IMR-90 (cell line): ENCODE measurements around the gene TRPC1. TPM values are rescaled to one million over a fixed set of nuclear protein-coding genes. Genes with fewer than 3 reads are reported as not detected.

Experiments used
- ATAC-seq: fragments of 200-7000 bp; cut with Tn5 transposase; 2 replicates; pipeline ENCODE4 v1.9.1; 2020; ENCODE audit warnings: low read depth, mild to moderate bottlenecking, moderate library complexity
- BruUV-seq: library from RNA; stranded (reverse); fragments of 400-500 nt; replicated peaks from 2 replicates; lab custom pipeline; 2021; lab: Mats Ljungman, UMichigan
- CTCF ChIA-PET: fragments of 300-600 bp; formaldehyde crosslinking; extraction: SDS; loops from one replicate; lab custom pipeline; 2021; ENCODE audit warnings: antibody characterized with exemption; lab: Yijun Ruan, JAX
- POLR2A ChIA-PET: fragments of 300-600 bp; sonication (Branson Sonifier 250); formaldehyde crosslinking; loops from one replicate; lab custom pipeline; 2022; ENCODE audit warnings: antibody characterized with exemption; ENCODE audit not compliant: unreplicated experiment; lab: Charles Lee
- DNase-seq: peaks from one replicate; pipeline ENCODE4 v3.0.0; 2013
- H2AFZ ChIP-seq: replicated peaks from 2 replicates; pipeline ENCODE3; 2013; ENCODE audit warnings: low read length, mild to moderate bottlenecking; ENCODE audit not compliant: poor library complexity
- H2AK5ac ChIP-seq: 2 replicates; pipeline ENCODE4 v1.6.1; 2013; ENCODE audit warnings: low read depth, low read length, inconsistent platforms
- H2AK9ac ChIP-seq: replicated peaks from 2 replicates; pipeline ENCODE3; 2013; ENCODE audit warnings: mild to moderate bottlenecking, low read depth, low read length, moderate library complexity; ENCODE audit not compliant: poor library complexity
- H2BK120ac ChIP-seq: 2 replicates; pipeline ENCODE4 v1.6.1; 2013; ENCODE audit warnings: low read depth, low read length, inconsistent platforms
- H2BK15ac ChIP-seq: 3 replicates; pipeline ENCODE4 v1.6.1; 2013; ENCODE audit warnings: low read depth, low read length, inconsistent platforms
- H2BK20ac ChIP-seq: 2 replicates; pipeline ENCODE4 v1.6.1; 2013; ENCODE audit warnings: low read depth, mild to moderate bottlenecking, inconsistent platforms, low read length, moderate library complexity
- H2BK5ac ChIP-seq: 2 replicates; pipeline ENCODE4 v1.6.1; 2013; ENCODE audit warnings: mild to moderate bottlenecking, low read depth, low read length, inconsistent platforms; ENCODE audit not compliant: poor library complexity, severe bottlenecking
- H3K14ac ChIP-seq: replicated peaks from 2 replicates; pipeline ENCODE4 v1.6.1; 2013; ENCODE audit warnings: low read depth, low read length, inconsistent platforms
- H3K18ac ChIP-seq: 2 replicates; pipeline ENCODE4 v1.6.1; 2013; ENCODE audit warnings: low read depth, low read length, control low read depth
- H3K23ac ChIP-seq: 2 replicates; pipeline ENCODE4 v1.6.1; 2013; ENCODE audit warnings: low read depth, low read length, inconsistent platforms
- H3K27ac ChIP-seq: 2 replicates; pipeline ENCODE4 v1.5.1; 2013; ENCODE audit warnings: mild to moderate bottlenecking, control low read depth, low read length; ENCODE audit not compliant: insufficient read depth
- H3K27me3 ChIP-seq: 2 replicates; pipeline ENCODE4 v1.6.1; 2013; ENCODE audit warnings: low read length; ENCODE audit not compliant: control insufficient read depth, insufficient read depth
- H3K36me3 ChIP-seq: 2 replicates; pipeline ENCODE4 v1.6.1; 2013; ENCODE audit warnings: low read length, mixed read lengths; ENCODE audit not compliant: control insufficient read depth, insufficient read depth
- H3K4ac ChIP-seq: 2 replicates; pipeline ENCODE4 v1.6.1; 2013; ENCODE audit warnings: low read depth, low read length, inconsistent platforms
- H3K4me1 ChIP-seq: 2 replicates; pipeline ENCODE4 v1.6.1; 2013; ENCODE audit warnings: low read length, mixed read lengths; ENCODE audit not compliant: control insufficient read depth, insufficient read depth
- H3K4me2 ChIP-seq: 2 replicates; pipeline ENCODE4 v1.6.1; 2013; ENCODE audit warnings: low read depth, mild to moderate bottlenecking, control low read depth, low read length, moderate library complexity
- H3K4me3 ChIP-seq: 2 replicates; pipeline ENCODE4 v1.5.1; 2013; ENCODE audit warnings: low read depth, mild to moderate bottlenecking, control low read depth, low read length, moderate library complexity; ENCODE audit not compliant: insufficient read depth
- H3K56ac ChIP-seq: 2 replicates; pipeline ENCODE4 v1.6.1; 2013; ENCODE audit warnings: low read length, inconsistent platforms; ENCODE audit not compliant: insufficient read depth; ENCODE audit errors: extremely low read depth
- H3K79me1 ChIP-seq, 2 experiments: 2 replicates each; pipeline ENCODE4 v1.6.1; 2013; ENCODE audit warnings: low read length in 2 of 2, inconsistent platforms in 1 of 2, low read depth in 1 of 2
- H3K9ac ChIP-seq: 2 replicates; pipeline ENCODE4 v1.6.1; 2013; ENCODE audit warnings: low read depth, low read length, control low read depth
- H3K9me1 ChIP-seq: 2 replicates; pipeline ENCODE4 v1.6.1; 2013; ENCODE audit warnings: low read length, inconsistent platforms; ENCODE audit not compliant: insufficient read depth
- H3K9me3 ChIP-seq: 2 replicates; pipeline ENCODE4 v1.6.1; 2013; ENCODE audit warnings: low read length; ENCODE audit not compliant: control insufficient read depth, insufficient read depth
- H4K20me1 ChIP-seq: 2 replicates; pipeline ENCODE4 v1.6.1; 2013; ENCODE audit warnings: low read length, inconsistent platforms; ENCODE audit not compliant: insufficient read depth
- H4K5ac ChIP-seq: 2 replicates; pipeline ENCODE4 v1.6.1; 2013; ENCODE audit warnings: mild to moderate bottlenecking, low read depth, low read length, control low read depth
- H4K8ac ChIP-seq, 2 experiments: 2 replicates each; pipeline ENCODE4 v1.6.1; 2013; ENCODE audit warnings: low read depth in 2 of 2, low read length in 2 of 2, control low read depth in 1 of 2, inconsistent platforms in 1 of 2
- H4K91ac ChIP-seq: 2 replicates; pipeline ENCODE4 v1.6.1; 2013; ENCODE audit warnings: low read depth, low read length, inconsistent platforms; ENCODE audit not compliant: insufficient read depth
- BHLHE40 ChIP-seq: fragments of 150-350 bp; IDR thresholded peaks from 2 replicates; pipeline ENCODE4 v1.6.1; 2016; ENCODE audit warnings: mild to moderate bottlenecking, low read depth, low read length
- CEBPB ChIP-seq: IDR thresholded peaks from 2 replicates; pipeline ENCODE4 v1.6.1; 2012; ENCODE audit warnings: low read depth, low read length, improper control_type of control experiment
- MAFK ChIP-seq: IDR thresholded peaks from 2 replicates; pipeline ENCODE4 v1.6.1; 2012; ENCODE audit warnings: low read depth, low read length, improper control_type of control experiment
- MAZ ChIP-seq: IDR thresholded peaks from 2 replicates; pipeline ENCODE4 v1.6.1; 2012; ENCODE audit warnings: low read depth, mild to moderate bottlenecking, low read length, improper control_type of control experiment, moderate library complexity, borderline replicate concordance
- MXI1 ChIP-seq: IDR thresholded peaks from 2 replicates; pipeline ENCODE4 v1.6.1; 2012; ENCODE audit warnings: low read depth, mild to moderate bottlenecking, low read length, moderate library complexity, borderline replicate concordance
- NFE2L2 ChIP-seq: fragments of 150-350 bp; IDR thresholded peaks from 2 replicates; pipeline ENCODE4 v1.6.1; 2016; ENCODE audit warnings: low read depth, mild to moderate bottlenecking, low read length
- RAD21 ChIP-seq: IDR thresholded peaks from 2 replicates; pipeline ENCODE4 v1.6.1; 2012; ENCODE audit warnings: low read length, improper control_type of control experiment
- RCOR1 ChIP-seq: IDR thresholded peaks from 2 replicates; pipeline ENCODE4 v1.6.1; 2012; ENCODE audit warnings: mild to moderate bottlenecking, low read length, improper control_type of control experiment; ENCODE audit not compliant: insufficient replicate concordance
- RFX5 ChIP-seq: IDR thresholded peaks from 2 replicates; pipeline ENCODE4 v1.8.0; 2012; ENCODE audit warnings: low read depth, mild to moderate bottlenecking, low read length, moderate library complexity
- WGBS, 2 experiments: methylation state at CpG; one replicate each; pipeline versions ENCODE4 v1.1.5 to v1.1.7; 2013; ENCODE audit warnings: missing lambda C conversion rate in 2 of 2; ENCODE audit not compliant: insufficient read length in 1 of 2; ENCODE audit errors: extremely low coverage in 2 of 2; 5-methylcytosine and 5-hydroxymethylcytosine counted together
- dilution Hi-C: fragments of 300-500 bp; cut with HindIII; formaldehyde crosslinking; loops from one replicate; pipeline ENCODE4 v1.14.3; 2018; ENCODE audit warnings: low sequenced_read_pairs; ENCODE audit not compliant: unreplicated experiment
- in situ Hi-C: fragments of 300-500 bp; cut with MboI; formaldehyde crosslinking; loops from 3 replicates; pipeline ENCODE4 v1.14.3; 2019; ENCODE audit warnings: low sequenced_read_pairs, inconsistent platforms, mixed read lengths
- intact Hi-C: fragments of 100-400 bp; cut with micrococcal nuclease; formaldehyde crosslinking; loops from 2 replicates; pipeline ENCODE4 v1.10.0; 2022
- polyA plus RNA-seq, 3 experiments: library from polyadenylated mRNA; depleted of rRNA; stranded (reverse); fragments of >200 nt; gene quantifications; 2 replicates each; pipeline ENCODE4 v1.2.3, GENCODE V29; 2012; ENCODE audit warnings: low replicate concordance in 1 of 3
- total RNA-seq: library from RNA; depleted of rRNA; stranded (reverse); fragments of >200 nt; gene quantifications from 2 replicates; pipeline ENCODE4 v1.2.3, GENCODE V29; 2012
- TF ChIP-seq, protein P1 (sequence below): fragments of 150-350 bp; IDR thresholded peaks from 2 replicates; pipeline ENCODE4 v1.6.1; 2017; ENCODE audit warnings: mild to moderate bottlenecking, antibody characterized with exemption, low read length, low read depth
- TF ChIP-seq, protein P2 (sequence below): conservative IDR thresholded peaks from 2 replicates; pipeline ENCODE4 v1.5.1; 2012; ENCODE audit warnings: mild to moderate bottlenecking, low read depth, low read length, improper control_type of control experiment
- TF ChIP-seq, protein P3 (sequence below): fragments of 150-350 bp; IDR thresholded peaks from 2 replicates; pipeline ENCODE4 v1.6.1; 2016; ENCODE audit warnings: low read depth, mild to moderate bottlenecking, low read length, moderate library complexity, borderline replicate concordance

TRPC1 gene
- total and polyA plus RNA-seq, 2 of the 4 experiments (the other 2 are of a cell fraction) = 5.9 to 7.2 TPM

DNA sequence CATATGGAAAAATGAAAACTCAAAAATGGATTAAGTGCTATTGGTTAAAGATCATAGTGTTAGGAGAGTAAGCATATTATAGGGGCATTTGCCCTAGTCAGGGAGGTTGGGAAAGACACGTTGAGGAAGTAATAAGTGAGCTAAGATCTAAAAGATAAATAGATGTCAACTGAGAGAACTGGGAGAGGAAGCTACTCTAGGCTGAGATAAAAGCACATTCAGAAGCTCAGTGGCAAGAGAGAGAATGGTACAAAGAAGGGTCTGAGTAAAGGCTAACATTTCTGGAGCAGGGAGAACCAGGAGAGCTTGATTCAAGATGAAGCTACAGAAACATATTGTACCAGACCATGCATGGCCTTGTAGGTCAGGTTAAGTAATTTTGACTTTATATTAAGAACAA is 63.9 kb downstream of the TRPC1 start:
- no peak overlapping the region for H3K27ac ChIP-seq
- H2BK15ac ChIP-seq = no peak overlapping the region
- no TSS peak for BruUV-seq
- no peak overlapping the region for H3K4ac ChIP-seq
- no peaks in the 10 kb centered on the region for H3K36me3 ChIP-seq
- TF ChIP-seq NFE2L2 (no peak), MAZ (no peak), RCOR1 (no peak), RAD21 (no peak), CEBPB (no peak), BHLHE40 (no peak), RFX5 (no peak), MXI1 (no peak), MAFK (no peak)
- TF ChIP-seq, protein P1, sequence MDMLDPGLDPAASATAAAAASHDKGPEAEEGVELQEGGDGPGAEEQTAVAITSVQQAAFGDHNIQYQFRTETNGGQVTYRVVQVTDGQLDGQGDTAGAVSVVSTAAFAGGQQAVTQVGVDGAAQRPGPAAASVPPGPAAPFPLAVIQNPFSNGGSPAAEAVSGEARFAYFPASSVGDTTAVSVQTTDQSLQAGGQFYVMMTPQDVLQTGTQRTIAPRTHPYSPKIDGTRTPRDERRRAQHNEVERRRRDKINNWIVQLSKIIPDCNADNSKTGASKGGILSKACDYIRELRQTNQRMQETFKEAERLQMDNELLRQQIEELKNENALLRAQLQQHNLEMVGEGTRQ = no peak
- TF ChIP-seq, protein P2, sequence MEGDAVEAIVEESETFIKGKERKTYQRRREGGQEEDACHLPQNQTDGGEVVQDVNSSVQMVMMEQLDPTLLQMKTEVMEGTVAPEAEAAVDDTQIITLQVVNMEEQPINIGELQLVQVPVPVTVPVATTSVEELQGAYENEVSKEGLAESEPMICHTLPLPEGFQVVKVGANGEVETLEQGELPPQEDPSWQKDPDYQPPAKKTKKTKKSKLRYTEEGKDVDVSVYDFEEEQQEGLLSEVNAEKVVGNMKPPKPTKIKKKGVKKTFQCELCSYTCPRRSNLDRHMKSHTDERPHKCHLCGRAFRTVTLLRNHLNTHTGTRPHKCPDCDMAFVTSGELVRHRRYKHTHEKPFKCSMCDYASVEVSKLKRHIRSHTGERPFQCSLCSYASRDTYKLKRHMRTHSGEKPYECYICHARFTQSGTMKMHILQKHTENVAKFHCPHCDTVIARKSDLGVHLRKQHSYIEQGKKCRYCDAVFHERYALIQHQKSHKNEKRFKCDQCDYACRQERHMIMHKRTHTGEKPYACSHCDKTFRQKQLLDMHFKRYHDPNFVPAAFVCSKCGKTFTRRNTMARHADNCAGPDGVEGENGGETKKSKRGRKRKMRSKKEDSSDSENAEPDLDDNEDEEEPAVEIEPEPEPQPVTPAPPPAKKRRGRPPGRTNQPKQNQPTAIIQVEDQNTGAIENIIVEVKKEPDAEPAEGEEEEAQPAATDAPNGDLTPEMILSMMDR = no peak
- TF ChIP-seq, protein P3, sequence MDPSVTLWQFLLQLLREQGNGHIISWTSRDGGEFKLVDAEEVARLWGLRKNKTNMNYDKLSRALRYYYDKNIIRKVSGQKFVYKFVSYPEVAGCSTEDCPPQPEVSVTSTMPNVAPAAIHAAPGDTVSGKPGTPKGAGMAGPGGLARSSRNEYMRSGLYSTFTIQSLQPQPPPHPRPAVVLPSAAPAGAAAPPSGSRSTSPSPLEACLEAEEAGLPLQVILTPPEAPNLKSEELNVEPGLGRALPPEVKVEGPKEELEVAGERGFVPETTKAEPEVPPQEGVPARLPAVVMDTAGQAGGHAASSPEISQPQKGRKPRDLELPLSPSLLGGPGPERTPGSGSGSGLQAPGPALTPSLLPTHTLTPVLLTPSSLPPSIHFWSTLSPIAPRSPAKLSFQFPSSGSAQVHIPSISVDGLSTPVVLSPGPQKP = no peak
- no peak overlapping the region for H2BK120ac ChIP-seq
- H3K14ac ChIP-seq = no peak overlapping the region
- H2BK20ac ChIP-seq = no peak overlapping the region
- H3K23ac ChIP-seq = no peak overlapping the region
- WGBS, 2 experiments = 29% methylated on average over 1 of the region's 1 CpG; no CpG with 5 or more reads in 1 of the 2 experiments
- no peaks in the 10 kb centered on the region for H3K4me1 ChIP-seq
- H4K91ac ChIP-seq = no peak overlapping the region
- in situ Hi-C loops = no loop called here
- no peak overlapping the region for H4K5ac ChIP-seq
- no peak for ATAC-seq
- no peak for DNase-seq
- ChIA-PET POLR2A (no interaction called here), CTCF (interaction anchor here (0.7 kb wide), 1 partner anchor 29 kb away, joined by 3 read pairs; no protein-coding TSS in a partner anchor)
- no peaks in the 10 kb centered on the region for H3K27me3 ChIP-seq
- H2AFZ ChIP-seq = no peak overlapping the region
- no peaks in the 10 kb centered on the region for H3K9me3 ChIP-seq
- no peak overlapping the region for H2AK5ac ChIP-seq
- H2AK9ac ChIP-seq = no peak overlapping the region
- H3K56ac ChIP-seq = no peak overlapping the region
- H3K79me1 ChIP-seq = no peaks in the 10 kb centered on the region
- no peak overlapping the region for H2BK5ac ChIP-seq
- no peak overlapping the region for H3K18ac ChIP-seq
- H3K4me2 ChIP-seq = no peak overlapping the region
- H4K20me1 ChIP-seq = no peaks in the 10 kb centered on the region
- no peak overlapping the region for H3K4me3 ChIP-seq
- intact Hi-C loops = no loop called here
- no peak overlapping the region for H4K8ac ChIP-seq
- no peaks in the 10 kb centered on the region for H3K9me1 ChIP-seq
- dilution Hi-C loops = no loop called here
- no peak overlapping the region for H3K9ac ChIP-seq
